ENCODE results near the gene GNL1. TPM values are rescaled to one million over a fixed set of nuclear protein-coding genes. Genes with fewer than 3 reads are reported as not detected.

Gene GNL1
- total RNA-seq, 1 experiment from 2014 or later, result 34.7 TPM

GRCh38 chr6:30568245-30568644 lies 12.0 kb upstream of the GNL1 start:
- BruUV-seq (replicated peaks), result no TSS peak
- 0 out of 2 replicates have a peak, but pooled peaks cover 2% of the 10 kb centered on the region for H3K36me3 ChIP-seq (ENCODE audit: low read depth, low read length)
- H3K9ac ChIP-seq (ENCODE audit: low read length), result no peak overlapping the region
- H3K27me3 ChIP-seq (ENCODE audit: low read length), result no peaks in the 10 kb centered on the region
- H2AFZ ChIP-seq (ENCODE audit: low read length), result no peak overlapping the region
- TF ChIP-seq EZH2 (IDR thresholded peaks at IDR 0.05; ENCODE audit: low read length, unreplicated experiment) (no peak), EZH2phosphoT487 (IDR thresholded peaks at IDR 0.05; ENCODE audit: borderline replicate concordance, low read length) (no peak), CTCF (conservative IDR thresholded peaks at IDR 0.05; ENCODE audit: low read depth, low read length) (no peak)
- H3K9me2 ChIP-seq (replicated peaks; ENCODE audit: low read length), result no peaks in the 10 kb centered on the region
- H3K79me2 ChIP-seq (ENCODE audit: low read length), result peaks cover 24% of the 10 kb centered on the region
- H3F3A ChIP-seq (ENCODE audit: low read length, unreplicated experiment), result peaks cover 3% of the 10 kb centered on the region
- CTCF ChIA-PET, result no interaction called here
- H3K4me1 ChIP-seq (ENCODE audit: insufficient read depth, low read length), result peaks cover 23% of the 10 kb centered on the region
- POLR2A ChIA-PET (ENCODE audit: unreplicated experiment), result no interaction called here
- no peak for DNase-seq
- no peaks in the 10 kb centered on the region for H3K9me3 ChIP-seq (ENCODE audit: low read length)
- no peak overlapping the region for H3K27ac ChIP-seq (ENCODE audit: low read length)
- H3K4me2 ChIP-seq (ENCODE audit: low read length), result no peak overlapping the region
- peaks cover 16% of the 10 kb centered on the region for H4K20me1 ChIP-seq (ENCODE audit: low read length)
- no peak for ATAC-seq
- intact Hi-C loops (cut with micrococcal nuclease), result no loop called here
- H3K4me3 ChIP-seq (ENCODE audit: low read length), result no peak overlapping the region

- Histone ChIP-seq H3K27me3 (ENCODE audit: low read length) (no peaks in the 10 kb centered on the region), H3K27ac (ENCODE audit: low read length) (no peak overlapping the region), H2AFZ (ENCODE audit: low read length) (no peak overlapping the region), H3K36me3 (ENCODE audit: low read depth, low read length) (peaks cover 21% of the 10 kb centered on the region), H4K20me1 (ENCODE audit: low read length) (no peaks in the 10 kb centered on the region), H3F3A (ENCODE audit: low read length, unreplicated experiment) (peaks cover 3% of the 10 kb centered on the region), H3K9ac (ENCODE audit: low read length) (no peak overlapping the region), H3K4me2 (ENCODE audit: low read length) (no peak overlapping the region), H3K9me2 (replicated peaks; ENCODE audit: low read length) (no peaks in the 10 kb centered on the region), H3K9me3 (ENCODE audit: low read length) (no peaks in the 10 kb centered on the region), H3K4me3 (ENCODE audit: low read length) (no peak overlapping the region), H3K4me1 (ENCODE audit: insufficient read depth, low read length) (peaks cover 8% of the 10 kb centered on the region; the same call in 1 of the 2 replicates), H3K79me2 (ENCODE audit: low read length) (peaks cover 3% of the 10 kb centered on the region; the same call in 1 of the 2 replicates)
- no peak for TF ChIP-seq CTCF (conservative IDR thresholded peaks at IDR 0.05; ENCODE audit: low read depth, low read length)
- TF ChIP-seq EZH2 (IDR thresholded peaks at IDR 0.05; ENCODE audit: low read length, unreplicated experiment), result no peak
- no peak for TF ChIP-seq EZH2phosphoT487 (IDR thresholded peaks at IDR 0.05; ENCODE audit: borderline replicate concordance, low read length)
- BruUV-seq (replicated peaks), result no TSS peak
- intact Hi-C loops (cut with micrococcal nuclease), result no loop called here
- ChIA-PET POLR2A (ENCODE audit: unreplicated experiment) (no interaction called here), CTCF (no interaction called here)
- ATAC-seq, result no peak
- DNase-seq, result no peak
Measured at GRCh38 chr6:30565772-30566171, 9.5 kb upstream of the GNL1 start.

- no peak for TF ChIP-seq EZH2 (IDR thresholded peaks at IDR 0.05; ENCODE audit: low read length, unreplicated experiment)
- TF ChIP-seq EZH2phosphoT487 (IDR thresholded peaks at IDR 0.05; ENCODE audit: borderline replicate concordance, low read length), result no peak
- TF ChIP-seq CTCF (conservative IDR thresholded peaks at IDR 0.05; ENCODE audit: low read depth, low read length), result no peak
- no peak overlapping the region for H2AFZ ChIP-seq (ENCODE audit: low read length)
- ChIA-PET CTCF (interaction anchor here (0.6 kb wide), 1 partner anchor 73 kb away, joined by 13 read pairs; no protein-coding TSS in a partner anchor), POLR2A (ENCODE audit: unreplicated experiment) (no interaction called here)
- H3F3A ChIP-seq (ENCODE audit: low read length, unreplicated experiment), result peaks cover 3% of the 10 kb centered on the region
- intact Hi-C loops (cut with micrococcal nuclease), result no loop called here
- ATAC-seq, result no peak
- no peak overlapping the region for H3K4me3 ChIP-seq (ENCODE audit: low read length)
- H3K9me3 ChIP-seq (ENCODE audit: low read length), result no peaks in the 10 kb centered on the region
- no peaks in the 10 kb centered on the region for H3K9me2 ChIP-seq (replicated peaks; ENCODE audit: low read length)
- H3K9ac ChIP-seq (ENCODE audit: low read length), result no peak overlapping the region
- peaks cover 7% of the 10 kb centered on the region; the same call in 1 of the 2 replicates for H3K79me2 ChIP-seq (ENCODE audit: low read length)
- no peaks in the 10 kb centered on the region for H4K20me1 ChIP-seq (ENCODE audit: low read length)
- H3K36me3 ChIP-seq (ENCODE audit: low read depth, low read length), result peaks cover 21% of the 10 kb centered on the region
- DNase-seq, result no peak
- H3K27me3 ChIP-seq (ENCODE audit: low read length), result no peaks in the 10 kb centered on the region
- no peak overlapping the region for H3K4me2 ChIP-seq (ENCODE audit: low read length)
- H3K4me1 ChIP-seq (ENCODE audit: insufficient read depth, low read length), result no peaks in the 10 kb centered on the region
- H3K27ac ChIP-seq (ENCODE audit: low read length), result no peak overlapping the region
- BruUV-seq (replicated peaks), result no TSS peak
Measured at GRCh38 chr6:30564114-30564513, 7.8 kb upstream of the GNL1 start.
